GM18502 (cell line): Measurements from ENCODE around the gene CACNA1F.
A peak's percentile ranks its signal among the peaks of the same experiment; 100 is the strongest.

Source experiments
- ATAC-seq: cut with Tn5 transposase; IDR thresholded peaks from one replicate; pipeline ENCODE4 v1.9.1; 2021; ENCODE audit warnings: mild to moderate bottlenecking; ENCODE audit not compliant: unreplicated experiment, poor library complexity

Gene CACNA1F

DNA sequence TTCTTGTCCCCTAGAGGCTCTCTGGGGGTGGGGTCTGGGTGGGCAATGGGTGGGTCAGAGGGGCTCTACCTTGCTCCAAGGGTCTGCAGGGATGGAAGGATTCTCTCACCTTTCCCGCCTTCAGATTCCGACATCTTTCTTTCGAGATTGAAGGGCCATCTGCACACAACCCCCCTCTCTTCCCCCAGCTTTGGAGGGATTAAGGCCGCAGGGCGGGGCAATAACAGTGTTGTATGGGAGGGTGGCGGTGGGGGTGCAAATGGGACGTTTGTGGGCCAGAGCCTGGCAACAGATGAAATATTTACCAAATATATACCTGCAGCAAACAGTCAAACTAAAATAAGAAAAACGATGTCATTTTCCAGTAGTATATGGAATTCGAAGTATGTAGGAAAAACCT, at the start of gene CACNA1F:
CACNA1F (minus strand) TSS at position 165 of the 400 bp plus-strand sequence; CDS start at position 134, 31 bp downstream.
- ATAC-seq = no peak

DNA sequence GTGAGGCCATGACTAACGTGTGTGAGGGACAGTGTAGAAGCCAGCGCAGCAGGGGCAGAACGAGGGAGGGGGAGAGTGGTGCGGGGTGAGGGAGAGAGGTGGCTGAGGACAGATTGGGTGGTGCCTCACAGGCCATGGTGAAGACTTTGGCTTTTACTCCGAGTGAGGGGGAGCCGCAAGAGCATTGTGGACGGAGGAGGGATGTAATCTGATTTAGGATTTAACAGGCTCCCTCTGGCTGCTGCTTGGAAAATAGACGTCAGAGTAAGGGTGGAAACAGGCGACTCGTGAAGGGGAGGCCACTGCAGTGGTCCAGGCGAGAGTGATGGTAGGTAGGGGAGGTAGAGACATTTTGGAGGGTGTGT, 49.5 kb upstream of the CACNA1F start:
- ATAC-seq = no peak

DNA sequence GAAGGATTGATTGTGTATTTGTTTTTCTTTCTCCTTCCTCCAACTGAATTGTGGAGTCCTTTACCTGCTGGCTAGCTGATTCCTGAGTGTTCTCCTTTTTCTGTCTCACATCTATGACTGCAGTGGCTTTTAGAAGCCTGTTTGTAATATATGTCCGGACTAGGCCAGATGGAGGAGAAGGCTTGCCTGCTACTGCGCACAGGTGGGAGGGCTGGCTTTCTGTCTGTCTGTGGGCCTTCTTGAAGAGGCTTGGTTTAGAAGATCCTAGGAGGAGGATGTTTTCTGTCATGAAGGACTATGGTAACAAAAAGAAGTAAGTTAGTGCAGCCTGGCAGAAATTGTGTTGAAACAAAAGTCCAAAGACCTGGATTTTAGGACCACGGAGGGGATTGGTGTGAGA, 44.9 kb upstream of the CACNA1F start:
- no peak for ATAC-seq

DNA sequence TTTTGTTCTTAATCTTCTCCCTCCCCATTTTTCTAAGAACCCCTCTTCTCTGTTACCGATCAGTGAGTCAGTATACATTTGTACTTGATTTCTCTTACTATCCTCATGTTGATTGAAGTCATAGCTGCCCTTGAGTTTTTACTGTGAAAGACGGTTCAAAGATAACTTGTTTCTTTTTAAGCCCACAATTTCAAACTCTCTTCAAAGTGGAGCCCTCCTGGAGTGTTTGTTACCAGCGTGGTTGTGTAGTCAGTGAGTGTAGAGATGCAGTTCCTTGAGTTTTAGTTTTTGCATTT, 44.3 kb upstream of the CACNA1F start:
- ATAC-seq = no peak

DNA sequence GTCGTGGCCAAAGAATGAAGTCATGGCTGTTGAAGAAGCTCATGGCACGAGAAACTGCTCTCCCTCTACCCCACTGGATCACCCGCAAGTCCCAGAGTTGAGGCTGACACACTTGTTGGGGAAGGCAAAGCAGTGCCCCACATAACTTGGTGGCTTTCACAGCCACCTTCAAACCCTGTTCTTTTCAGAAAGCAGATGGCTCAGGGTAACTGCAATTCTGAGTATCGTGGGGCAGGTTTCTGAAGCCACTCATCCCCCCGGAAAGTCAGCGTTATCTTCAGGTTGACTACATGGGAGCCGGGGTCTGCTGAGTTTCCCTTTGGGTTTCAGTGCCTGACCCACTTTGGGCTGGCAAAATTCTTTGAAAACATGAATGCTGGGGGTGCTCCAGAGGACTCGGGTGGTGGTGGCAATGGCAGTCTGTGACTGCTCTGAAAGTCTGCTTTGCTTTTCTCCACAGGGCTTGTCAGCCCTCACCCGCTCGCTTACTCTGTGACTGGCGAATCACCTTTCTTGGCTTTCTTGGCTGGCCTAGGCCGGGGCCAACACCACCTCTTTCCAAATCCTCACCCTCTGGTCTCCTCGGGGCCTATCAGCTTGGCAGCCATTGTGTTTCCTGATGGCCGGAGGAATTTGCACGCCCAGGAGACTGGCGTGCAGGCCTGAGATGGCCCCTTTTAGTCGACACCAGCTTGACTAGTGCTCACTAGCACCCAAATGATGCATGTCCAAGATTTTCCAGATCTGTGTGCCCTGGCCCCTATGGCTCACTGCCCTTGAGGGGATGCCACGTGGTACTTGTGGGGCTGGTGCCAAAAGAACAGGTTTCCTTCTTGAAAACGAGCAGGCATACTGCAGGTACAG, 43.8 kb upstream of the CACNA1F start:
- ATAC-seq = no peak

DNA sequence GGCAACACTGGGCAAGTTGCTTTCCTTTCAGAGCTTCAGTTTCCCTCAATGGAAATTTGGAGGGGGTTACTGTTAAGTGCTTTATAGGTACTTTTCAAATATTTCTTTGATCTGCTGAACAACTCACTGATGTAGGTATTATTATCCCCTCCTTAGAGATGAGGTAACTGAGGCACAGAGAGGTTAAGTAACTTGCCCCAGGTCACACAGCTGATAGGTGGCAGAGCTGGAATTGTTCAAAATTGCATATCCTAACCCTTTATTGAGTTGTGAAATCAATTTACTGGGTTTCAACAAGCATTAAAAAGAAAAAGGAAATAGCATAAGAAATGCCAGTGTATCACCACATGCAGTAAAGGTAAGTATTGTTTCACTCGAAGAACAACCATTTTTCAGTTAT, 43.1 kb upstream of the CACNA1F start:
- ATAC-seq = no peak

DNA sequence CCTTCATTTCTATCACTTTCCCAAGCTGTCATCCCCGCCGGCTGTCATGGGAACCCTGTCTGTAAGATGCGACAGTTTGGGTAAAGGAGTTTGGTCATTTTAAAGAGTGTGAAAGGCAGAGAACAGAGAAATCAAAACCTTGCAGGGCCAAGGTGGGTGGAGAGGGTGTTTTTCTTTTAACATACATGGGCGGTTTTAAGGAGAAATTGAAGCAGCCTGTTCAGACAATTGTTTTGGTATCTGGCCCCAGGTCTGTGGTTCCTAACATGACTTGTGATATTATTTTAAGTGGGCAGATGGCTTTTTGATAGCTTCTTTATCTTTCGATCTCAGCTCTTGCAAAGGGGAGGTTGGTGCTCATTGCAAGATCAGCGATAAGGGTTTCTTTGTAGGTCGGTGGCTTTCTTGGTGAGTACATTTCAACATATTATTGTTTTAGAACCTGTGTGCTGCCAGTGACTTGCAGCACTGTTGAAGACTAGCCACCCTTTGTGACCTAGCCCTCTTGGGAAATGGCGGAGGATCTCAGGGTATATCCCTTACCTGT, 40.1 kb upstream of the CACNA1F start:
- no peak for ATAC-seq

DNA sequence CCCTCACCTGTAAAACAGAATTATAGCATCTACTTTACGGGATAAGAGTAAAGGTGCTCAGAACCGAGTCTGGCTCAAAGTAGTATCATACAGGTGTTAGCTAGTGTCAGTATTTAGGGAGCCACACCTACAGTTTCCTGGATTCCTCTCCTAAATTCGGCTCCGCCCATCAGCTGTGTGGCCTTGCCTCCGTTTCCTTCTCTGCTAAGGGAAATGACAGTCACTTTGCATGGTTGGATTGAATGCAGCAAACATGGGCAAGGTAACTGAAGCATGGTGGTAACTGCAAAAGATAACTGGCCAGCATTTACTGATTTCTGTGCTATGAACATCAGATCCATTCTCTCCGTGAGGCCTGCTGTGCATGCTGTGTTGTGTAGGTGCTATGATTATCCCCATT, 39.3 kb upstream of the CACNA1F start:
- ATAC-seq = no peak

DNA sequence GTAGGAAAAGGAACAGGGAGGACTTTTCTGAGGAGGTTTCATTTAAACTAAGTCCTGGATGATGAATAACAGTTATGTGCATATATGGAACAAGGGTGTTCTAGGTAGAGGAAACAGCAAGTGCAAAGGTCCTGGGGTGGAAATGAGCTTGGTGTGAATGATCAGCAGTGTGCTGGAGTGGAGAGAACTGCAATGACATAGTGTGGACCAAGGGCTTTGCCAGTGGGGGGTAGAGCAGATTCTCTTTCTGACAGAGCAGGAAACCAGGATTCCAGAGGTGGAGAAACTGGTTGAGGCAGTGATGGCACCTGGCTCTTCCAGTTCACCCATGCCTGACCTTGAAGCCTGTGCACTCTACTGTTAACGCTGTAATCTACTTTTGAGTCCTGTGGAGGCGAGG, 38.2 kb upstream of the CACNA1F start:
- no peak for ATAC-seq

DNA sequence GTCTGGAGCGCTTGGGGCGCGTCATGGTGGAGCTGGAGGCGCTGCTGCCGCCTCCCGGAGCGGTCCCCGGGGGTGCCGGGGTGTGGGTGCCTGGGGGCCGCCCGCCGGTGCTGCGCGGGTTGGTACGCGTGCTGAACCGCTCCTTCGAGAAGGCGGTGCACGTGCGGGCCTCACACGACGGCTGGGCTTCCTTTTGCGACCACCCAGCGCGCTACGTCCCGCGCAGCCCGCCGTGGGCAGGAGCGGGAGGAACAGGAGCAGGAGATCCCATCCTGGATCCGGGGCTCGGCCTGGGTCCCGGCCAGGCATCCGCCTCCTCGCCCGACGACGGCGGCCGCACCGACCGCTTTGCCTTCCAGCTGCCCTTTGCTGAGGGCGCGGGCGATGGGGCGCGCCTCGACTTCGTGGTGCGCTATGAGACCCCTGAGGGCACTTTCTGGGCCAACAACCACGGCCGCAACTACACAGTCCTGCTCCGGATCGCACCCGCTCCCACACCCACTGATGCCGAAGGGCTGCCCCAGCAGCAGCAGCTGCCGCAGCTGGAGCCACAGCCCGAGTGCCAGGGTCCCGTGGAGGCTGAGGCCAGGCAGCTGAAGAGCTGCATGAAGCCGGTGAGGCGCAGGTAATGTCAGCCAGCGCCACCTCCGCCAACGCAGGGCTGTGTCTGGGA, 37.2 kb upstream of the CACNA1F start:
- no peak for ATAC-seq

DNA sequence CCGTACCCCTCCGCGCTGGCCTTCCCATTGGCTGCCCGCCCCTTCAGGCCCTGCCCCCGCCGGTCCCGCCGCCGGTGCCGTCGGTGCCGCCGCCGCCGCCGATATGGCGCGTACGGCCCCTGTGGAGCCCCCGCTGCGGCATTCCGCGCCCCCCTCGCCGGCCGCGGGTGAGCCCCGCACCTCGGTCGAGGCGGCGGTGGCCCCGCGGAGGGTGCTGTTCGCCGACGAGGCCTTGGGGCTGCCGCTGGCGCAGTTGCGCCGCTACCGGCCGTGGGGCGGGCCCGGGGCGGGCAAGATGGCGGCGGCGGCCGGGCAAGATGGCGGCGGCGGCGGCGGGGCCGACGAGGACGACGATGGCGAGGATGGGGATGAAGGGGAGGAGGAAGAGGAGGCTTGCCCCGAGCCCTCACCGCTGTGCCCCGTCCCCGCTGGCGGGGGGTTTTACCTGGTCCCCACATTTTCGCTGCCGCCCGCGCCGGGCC, 36.7 kb upstream of the CACNA1F start, which contains the start of gene PPP1R3F:
PPP1R3F (plus strand) TSS at position 27 of the 482 bp plus-strand sequence; CDS start at position 104, 77 bp downstream.
- ATAC-seq = peak; percentile 25

DNA sequence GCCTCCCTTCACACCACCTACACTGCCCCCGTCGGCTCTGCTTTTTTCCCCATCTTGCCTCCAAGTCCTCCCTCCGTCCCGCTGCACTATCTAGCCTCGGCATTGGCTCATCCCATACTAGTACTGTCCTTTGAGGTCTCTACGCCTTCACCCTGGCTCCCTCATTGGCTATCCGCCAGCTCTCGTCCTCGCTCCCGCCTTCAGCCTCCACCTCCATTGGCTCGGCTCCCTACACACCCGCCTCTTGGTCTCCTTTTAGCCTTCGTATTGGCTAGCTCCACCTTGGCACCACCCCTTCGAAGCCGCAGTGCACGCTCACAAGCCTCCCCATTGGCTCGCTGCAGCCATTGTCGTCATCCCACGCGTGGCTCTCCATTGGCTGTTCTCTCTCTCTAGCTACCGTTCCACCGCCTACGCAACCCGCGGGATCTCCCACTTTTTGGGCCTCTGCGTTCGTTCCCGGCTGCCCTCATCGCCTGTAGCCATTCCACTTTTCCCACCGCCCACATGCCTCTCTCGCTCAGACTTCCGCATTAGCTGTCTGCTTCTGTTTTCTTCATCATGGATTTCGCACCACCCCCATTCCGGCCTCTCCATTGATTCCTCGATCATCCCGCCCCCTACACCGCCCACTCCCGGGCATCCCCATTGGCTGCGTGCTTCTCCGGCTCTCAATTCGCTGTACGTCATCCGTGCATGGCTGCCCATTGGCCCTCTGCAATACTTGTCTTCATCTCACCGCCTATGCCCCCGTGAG, 36.0 kb upstream of the CACNA1F start:
- peak; percentile 87 for ATAC-seq

DNA sequence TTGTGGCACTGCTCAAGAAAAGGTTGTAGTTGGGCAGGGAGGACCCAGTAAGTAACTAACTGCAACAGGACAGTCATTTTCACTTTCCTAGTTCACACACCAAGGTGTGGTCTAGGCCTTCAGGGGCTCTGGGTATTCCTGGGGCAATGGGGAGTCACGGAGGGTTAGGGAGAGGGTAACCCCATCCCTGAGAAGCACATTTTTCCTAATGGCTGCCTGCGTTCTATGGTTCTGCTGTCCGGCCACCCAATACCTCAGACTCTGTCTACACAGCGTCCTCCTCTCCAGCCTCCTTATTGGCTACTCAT, 35.5 kb upstream of the CACNA1F start:
- no peak for ATAC-seq

DNA sequence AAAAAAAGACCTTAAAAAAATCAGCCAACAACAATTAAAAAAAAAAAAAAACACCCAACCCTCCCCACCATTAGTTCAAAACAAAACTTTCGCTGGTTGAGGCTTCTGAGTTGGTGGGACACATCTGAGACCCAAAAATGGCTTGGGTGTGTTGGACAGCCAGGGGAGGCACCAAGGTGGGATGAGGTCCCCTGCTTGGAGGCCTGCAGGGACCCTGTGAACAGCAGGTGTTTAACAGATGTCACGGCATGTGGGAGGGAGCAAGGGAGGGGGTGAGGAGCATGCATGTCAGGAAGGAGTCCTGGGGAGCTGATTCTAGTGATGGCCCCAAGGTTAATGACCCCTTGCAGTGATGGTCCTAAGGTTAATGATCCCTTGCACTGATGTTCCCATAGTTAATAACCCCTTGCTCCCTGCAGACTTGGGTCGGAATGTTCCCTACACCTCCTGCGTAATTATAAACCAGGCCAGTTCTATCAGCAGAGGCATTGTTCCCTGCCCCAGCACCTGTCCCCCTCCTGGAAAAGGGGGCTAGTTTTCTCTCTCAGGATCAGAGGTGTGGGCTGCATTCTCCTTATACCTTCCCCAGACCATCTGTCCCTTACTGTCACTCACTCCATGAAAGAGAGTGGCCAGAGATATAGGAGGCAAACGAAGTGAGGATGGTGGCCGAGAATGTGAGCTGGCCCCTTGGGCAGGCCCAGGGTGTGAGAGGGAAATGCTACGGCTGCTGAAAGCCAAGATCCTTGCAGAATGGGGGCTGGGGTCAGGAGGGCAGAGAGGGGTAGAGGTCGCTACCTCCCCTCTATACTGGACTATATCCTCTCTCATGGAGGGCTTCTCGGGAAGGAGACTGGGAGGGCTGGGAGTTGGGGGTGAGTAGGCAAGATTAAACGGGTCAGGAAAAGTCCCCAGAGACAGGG, 33.6 kb upstream of the CACNA1F start:
- no peak for ATAC-seq

DNA sequence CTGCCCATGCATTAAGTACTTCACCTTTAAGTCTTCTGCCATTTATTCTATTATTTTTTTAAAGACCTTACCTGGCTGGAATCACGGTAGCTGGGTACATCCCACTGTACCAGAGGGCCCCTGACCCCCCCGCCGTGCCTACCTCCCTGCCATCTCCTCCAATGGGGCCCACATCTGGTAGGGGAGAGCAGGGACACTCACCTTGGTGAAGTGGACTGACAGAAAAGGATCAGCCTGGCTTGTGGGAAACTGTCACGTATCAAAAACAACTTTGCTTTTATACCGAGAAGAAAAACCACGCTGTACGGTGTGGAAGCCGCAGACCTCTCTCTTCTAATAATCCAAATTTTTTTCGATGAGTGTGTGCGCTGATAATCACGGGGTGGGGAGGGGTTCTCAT, 31.3 kb upstream of the CACNA1F start, which contains the start of gene FOXP3:
FOXP3 (minus strand) TSS at position 251 of the 400 bp plus-strand sequence. CDS start 6,205 bp downstream, outside the sequence.
- no peak for ATAC-seq

DNA sequence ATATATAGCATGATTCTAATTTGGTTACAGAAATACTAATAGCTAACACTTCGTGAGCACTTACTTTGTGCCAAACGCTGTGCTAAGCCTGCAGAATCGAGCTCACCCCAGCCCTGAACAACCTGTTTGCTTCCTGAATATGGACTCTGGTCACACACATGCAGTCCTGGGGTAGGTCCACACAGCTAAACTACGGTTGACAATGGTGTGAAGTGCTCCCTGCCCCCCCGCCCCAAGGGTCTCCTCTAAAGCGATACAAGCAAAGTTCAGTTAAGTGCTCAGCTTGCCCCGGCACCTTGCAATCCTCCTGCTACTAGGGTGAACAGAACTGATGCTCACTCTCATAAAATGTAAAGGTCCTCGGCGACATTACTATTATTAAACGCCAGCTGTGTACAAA, 30.5 kb upstream of the CACNA1F start:
- ATAC-seq = no peak

DNA sequence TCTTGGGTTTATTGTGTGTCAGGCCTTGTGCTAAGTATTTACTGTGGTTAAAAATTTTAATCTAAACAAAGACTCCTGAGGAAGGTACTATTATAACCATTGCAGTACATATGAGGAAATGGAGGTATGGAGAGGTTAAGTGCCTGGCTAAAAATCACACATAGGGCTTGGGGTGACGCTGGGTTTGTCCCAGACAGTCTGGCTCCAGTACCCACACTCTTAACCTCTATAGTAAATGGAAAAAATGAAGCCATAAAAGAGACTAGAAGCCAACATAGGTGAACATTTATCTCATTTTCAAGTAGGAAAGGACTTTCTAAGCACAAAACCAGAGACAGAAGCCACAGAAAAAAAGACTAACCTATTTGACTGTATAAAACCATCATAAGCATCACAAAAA, 29.5 kb upstream of the CACNA1F start:
- ATAC-seq = no peak

DNA sequence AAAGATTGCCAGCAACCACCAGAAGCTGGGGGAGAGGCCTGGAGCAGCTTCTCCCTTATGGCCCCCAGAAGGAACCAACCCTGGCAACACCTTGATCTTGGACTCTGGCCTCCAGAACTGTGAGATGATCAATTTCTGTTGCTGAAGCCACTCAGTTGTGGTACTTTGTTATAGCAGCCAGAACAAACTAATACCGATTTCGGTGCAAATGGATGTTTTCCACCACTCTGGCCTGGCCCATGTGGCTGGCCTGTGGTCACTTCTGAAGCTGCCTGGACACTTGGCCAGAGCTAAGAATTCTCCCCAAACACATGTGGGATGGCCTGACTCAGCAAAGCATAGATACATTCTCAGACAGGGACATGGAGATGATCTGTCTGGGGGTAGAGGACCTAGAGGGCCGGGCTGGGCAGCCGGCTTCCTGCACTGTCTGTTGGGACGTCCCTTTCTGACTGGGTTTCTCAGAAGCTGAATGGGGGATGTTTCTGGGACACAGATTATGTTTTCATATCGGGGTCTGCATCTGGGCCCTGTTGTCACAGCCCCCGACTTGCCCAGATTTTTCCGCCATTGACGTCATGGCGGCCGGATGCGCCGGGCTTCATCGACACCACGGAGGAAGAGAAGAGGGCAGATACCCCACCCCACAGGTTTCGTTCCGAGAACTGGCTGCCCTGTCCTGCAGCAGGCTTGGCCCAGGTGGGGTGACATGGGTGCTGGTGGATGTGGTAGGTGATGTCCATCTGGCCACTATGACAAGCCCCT, 27.3 kb upstream of the CACNA1F start:
- no peak for ATAC-seq

DNA sequence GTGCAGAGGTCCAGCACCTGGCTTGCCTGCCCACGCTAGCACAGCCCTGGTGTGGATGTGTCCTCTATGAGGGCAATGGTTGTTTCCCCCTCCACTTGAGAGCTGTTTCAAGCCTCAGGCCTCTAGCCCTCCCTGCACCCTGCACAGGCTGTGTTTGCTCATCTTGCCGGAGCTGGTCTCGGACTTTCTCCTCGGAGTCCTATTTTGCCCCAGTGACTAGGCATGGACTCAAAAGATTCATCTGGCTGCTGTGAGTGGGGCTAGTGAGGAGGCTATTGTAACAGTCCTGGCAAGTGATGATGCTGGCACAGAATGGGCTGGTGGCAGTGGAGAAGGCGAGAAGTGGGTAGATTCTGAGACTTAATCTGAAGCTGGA, 25.6 kb upstream of the CACNA1F start:
- no peak for ATAC-seq
